Epithelial cell of esophagus (primary cell): Measurements from ENCODE around the gene CDKN1B.
A peak's percentile ranks its signal among the peaks of the same experiment; 100 is the strongest.

Source experiments
- DNase-seq: peaks from one replicate; pipeline ENCODE4 v3.0.0; 2010; ENCODE audit warnings: low read depth
- H3K4me3 ChIP-seq: 2 replicates; pipeline ENCODE4 v1.5.1; 2011; ENCODE audit warnings: mild to moderate bottlenecking, low read length, control low read depth
- TF ChIP-seq, protein P1 (sequence below): IDR thresholded peaks from 2 replicates; pipeline ENCODE4 v1.5.1; 2011; ENCODE audit warnings: low read depth, mild to moderate bottlenecking, low read length, control low read depth, inconsistent platforms; ENCODE audit not compliant: insufficient read depth; ENCODE audit errors: missing control alignments

CDKN1B gene

DNA sequence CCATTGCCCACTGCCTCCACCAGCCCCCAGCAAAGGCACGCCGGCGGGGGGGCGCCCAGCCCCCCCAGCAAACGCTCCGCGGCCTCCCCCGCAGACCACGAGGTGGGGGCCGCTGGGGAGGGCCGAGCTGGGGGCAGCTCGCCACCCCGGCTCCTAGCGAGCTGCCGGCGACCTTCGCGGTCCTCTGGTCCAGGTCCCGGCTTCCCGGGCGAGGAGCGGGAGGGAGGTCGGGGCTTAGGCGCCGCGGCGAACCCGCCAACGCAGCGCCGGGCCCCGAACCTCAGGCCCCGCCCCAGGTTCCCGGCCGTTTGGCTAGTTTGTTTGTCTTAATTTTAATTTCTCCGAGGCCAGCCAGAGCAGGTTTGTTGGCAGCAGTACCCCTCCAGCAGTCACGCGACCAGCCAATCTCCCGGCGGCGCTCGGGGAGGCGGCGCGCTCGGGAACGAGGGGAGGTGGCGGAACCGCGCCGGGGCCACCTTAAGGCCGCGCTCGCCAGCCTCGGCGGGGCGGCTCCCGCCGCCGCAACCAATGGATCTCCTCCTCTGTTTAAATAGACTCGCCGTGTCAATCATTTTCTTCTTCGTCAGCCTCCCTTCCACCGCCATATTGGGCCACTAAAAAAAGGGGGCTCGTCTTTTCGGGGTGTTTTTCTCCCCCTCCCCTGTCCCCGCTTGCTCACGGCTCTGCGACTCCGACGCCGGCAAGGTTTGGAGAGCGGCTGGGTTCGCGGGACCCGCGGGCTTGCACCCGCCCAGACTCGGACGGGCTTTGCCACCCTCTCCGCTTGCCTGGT is at the start of gene CDKN1B:
Gene CDKN1B (plus strand): TSS at position 576 of the 793 bp plus-strand sequence. CDS start 472 bp downstream, outside the sequence.
- peak; percentile 97 for DNase-seq
- TF ChIP-seq, protein P1, sequence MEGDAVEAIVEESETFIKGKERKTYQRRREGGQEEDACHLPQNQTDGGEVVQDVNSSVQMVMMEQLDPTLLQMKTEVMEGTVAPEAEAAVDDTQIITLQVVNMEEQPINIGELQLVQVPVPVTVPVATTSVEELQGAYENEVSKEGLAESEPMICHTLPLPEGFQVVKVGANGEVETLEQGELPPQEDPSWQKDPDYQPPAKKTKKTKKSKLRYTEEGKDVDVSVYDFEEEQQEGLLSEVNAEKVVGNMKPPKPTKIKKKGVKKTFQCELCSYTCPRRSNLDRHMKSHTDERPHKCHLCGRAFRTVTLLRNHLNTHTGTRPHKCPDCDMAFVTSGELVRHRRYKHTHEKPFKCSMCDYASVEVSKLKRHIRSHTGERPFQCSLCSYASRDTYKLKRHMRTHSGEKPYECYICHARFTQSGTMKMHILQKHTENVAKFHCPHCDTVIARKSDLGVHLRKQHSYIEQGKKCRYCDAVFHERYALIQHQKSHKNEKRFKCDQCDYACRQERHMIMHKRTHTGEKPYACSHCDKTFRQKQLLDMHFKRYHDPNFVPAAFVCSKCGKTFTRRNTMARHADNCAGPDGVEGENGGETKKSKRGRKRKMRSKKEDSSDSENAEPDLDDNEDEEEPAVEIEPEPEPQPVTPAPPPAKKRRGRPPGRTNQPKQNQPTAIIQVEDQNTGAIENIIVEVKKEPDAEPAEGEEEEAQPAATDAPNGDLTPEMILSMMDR: no peak
- peak within 1 kb of the TSS; percentile 98 for H3K4me3 ChIP-seq

GRCh38 chr12:12668005-12668404 is 49.2 kb upstream of the CDKN1B start:
- DNase-seq: no peak
- no peak overlapping the region for H3K4me3 ChIP-seq
- TF ChIP-seq, protein P1: no peak

DNA sequence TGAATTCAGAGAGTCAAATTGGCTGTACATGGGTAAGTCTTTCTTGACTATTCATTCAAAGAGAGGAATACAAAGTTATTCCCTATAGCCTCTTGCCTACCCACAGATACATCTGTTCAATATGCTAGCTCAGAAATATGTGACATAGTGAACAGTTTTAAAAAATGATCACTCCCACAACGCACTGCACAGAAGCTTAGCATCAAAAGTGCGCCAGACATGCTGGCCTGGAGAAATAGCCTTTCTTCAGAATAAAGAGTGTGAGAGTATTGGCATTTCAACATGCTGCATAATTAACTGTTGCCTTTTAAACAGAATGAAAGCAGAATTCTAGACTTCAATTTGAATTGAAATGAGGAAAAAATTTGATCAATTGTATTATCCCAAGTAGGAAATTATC is 48.1 kb upstream of the CDKN1B start:
- no peak for DNase-seq
- no peak overlapping the region for H3K4me3 ChIP-seq
- TF ChIP-seq, protein P1: no peak

- TF ChIP-seq, protein P1: no peak
- H3K4me3 ChIP-seq: no peak overlapping the region
- no peak for DNase-seq
Observed at GRCh38 chr12:12671850-12672660, 45.1 kb upstream of the CDKN1B start.

GRCh38 chr12:12673296-12673695 is 43.9 kb upstream of the CDKN1B start:
- no peak for DNase-seq
- H3K4me3 ChIP-seq: no peak overlapping the region
- TF ChIP-seq, protein P1: no peak

DNA sequence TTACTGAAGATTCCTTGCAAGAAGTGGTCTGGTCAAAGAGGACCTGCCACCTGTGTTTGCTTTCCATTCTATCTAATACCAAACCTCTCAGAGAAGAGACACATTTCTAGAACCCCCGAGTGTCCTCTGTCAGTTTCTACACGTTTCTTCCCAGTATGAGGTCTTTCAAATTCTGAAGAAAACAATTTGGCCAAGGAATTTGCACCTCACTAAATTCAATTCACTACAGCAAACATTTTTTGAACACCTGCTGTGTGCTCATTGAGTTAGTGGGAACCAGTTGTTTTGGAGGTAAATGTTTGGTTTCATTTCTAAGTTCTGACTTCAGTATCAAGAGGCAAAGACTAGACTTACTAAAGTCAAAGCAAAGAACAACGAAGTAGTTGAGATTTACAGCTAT is 40.6 kb upstream of the CDKN1B start:
- H3K4me3 ChIP-seq: no peak overlapping the region
- TF ChIP-seq, protein P1: no peak

More for the DNA sequence above, 40.6 kb upstream of the CDKN1B start:
- DNase-seq: no peak
